Lung microvascular endothelial cell (primary cell): ENCODE results near the gene MTX3. TPM values are rescaled to one million over a fixed set of nuclear protein-coding genes. Genes with fewer than 3 reads are reported as not detected.

Experiments
- DNase-seq, 2 donors: peaks; one replicate each; pipeline versions ENCODE4 v3.0.0 to v3.0.0-alpha.2; 2010; ENCODE audit warnings: low read depth in 2 of 2
- total RNA-seq: library from RNA; depleted of rRNA; stranded (reverse); fragments of >200 nt; gene quantifications from 2 replicates; pipeline ENCODE4 v1.2.1, GENCODE V29; 2014

The MTX3 gene
- total RNA-seq, 1 donor from 2014 or later: 4.8 TPM

DNA sequence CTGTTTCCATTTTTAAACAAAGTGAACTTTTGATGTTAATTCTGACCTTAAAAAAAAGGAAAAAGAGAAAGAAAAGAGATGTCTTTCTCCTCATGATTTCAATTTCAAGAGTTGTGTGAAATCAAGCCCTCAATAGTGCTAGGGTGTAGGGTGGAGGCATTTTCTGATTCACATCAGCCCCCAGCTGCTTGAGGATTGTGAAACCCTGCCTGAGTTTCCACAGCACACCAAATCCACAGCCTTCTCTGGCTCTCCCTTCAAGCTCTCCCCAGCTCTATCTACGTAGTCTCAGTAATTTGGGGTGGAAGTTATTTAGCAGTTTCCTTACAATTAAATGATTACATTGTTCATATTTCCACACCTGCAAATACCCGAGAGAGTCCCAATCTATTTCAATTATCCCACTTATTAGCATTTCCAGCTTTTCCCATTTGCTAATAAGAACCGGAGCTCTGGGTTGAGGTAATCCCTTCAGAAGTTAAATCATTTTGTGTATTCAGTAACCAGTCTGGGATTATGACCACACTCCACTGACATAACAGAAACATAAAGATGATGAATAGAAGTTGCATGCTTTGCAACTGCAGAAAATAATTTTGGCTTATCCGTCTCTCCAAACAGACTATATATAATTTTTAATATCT is 54.9 kb downstream of the MTX3 start:
- DNase-seq: no peak

GRCh38 chr5:79934681-79935080 is 56.4 kb downstream of the MTX3 start:
- no peak for DNase-seq

- no peak for DNase-seq
Observed at GRCh38 chr5:79932510-79933504, 58.3 kb downstream of the MTX3 start.

DNA sequence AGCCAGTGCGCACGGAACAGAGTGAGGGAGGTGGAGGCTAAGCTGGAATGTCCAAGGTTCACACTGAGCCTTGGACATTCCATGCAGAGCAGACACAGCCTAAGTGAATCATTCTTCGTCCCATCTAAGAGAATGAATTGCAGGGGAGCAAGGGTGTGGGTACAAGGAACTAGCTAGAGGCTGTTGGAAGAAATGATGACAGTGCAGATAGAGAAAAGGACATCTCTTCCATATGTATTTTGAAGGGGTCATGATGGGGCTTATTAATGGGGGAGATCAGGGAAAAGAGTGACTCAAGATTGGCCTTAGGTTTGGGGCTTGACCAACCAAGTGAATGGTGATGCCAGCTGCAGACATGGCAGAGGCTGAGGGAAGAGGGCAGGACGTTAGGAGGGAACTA is 59.2 kb downstream of the MTX3 start:
- no peak for DNase-seq

- no peak for DNase-seq
Observed at GRCh38 chr5:79931409-79931808, 59.7 kb downstream of the MTX3 start.

GRCh38 chr5:79929095-79929494 is 62.0 kb downstream of the MTX3 start:
- DNase-seq: no peak

Other genes with a start within 250 kb of the MTX3 start
- 0.20 TPM in 1 of 2 replicates, not detected in the other for gene THBS4, start 44.1 kb upstream of the MTX3 start, total RNA-seq